GM23338 (cell line): ENCODE results near the gene ARHGEF10L. TPM values are rescaled to one million over a fixed set of nuclear protein-coding genes. Genes with fewer than 3 reads are reported as not detected.

Source experiments
- ATAC-seq: fragments of 200-7000 bp; cut with Tn5 transposase; 3 replicates; pipeline ENCODE4 v1.9.1; 2020
- DNase-seq: peaks from one replicate; pipeline ENCODE4 v3.0.0-alpha.2; 2015; ENCODE audit warnings: low spot score
- H2AFZ ChIP-seq: fragments of 200-600 bp; sonication (generic); 2 replicates; pipeline ENCODE4 v1.8.0; 2016; ENCODE audit warnings: antibody characterized with exemption, mild to moderate bottlenecking, moderate library complexity
- H3F3A ChIP-seq: fragments of 200-600 bp; sonication (generic); replicated peaks from 2 replicates; pipeline ENCODE4 v1.8.0; 2017; ENCODE audit warnings: antibody characterized with exemption, mixed run types, low read depth
- H3K27ac ChIP-seq: fragments of 200-600 bp; sonication (generic); 2 replicates; pipeline ENCODE4 v1.6.1; 2016; ENCODE audit warnings: low read depth
- H3K27me3 ChIP-seq: fragments of 200-600 bp; sonication (generic); 2 replicates; pipeline ENCODE4 v1.8.0; 2016; ENCODE audit warnings: mild to moderate bottlenecking, mixed run types, moderate library complexity; ENCODE audit not compliant: insufficient read depth
- H3K36me3 ChIP-seq: fragments of 200-600 bp; sonication (generic); 2 replicates; pipeline ENCODE4 v1.8.0; 2016; ENCODE audit warnings: mild to moderate bottlenecking; ENCODE audit not compliant: insufficient read depth
- H3K4me1 ChIP-seq: fragments of 200-600 bp; sonication (generic); 2 replicates; pipeline ENCODE4 v1.8.0; 2016; ENCODE audit warnings: mild to moderate bottlenecking, moderate library complexity; ENCODE audit not compliant: insufficient read depth
- H3K4me2 ChIP-seq: fragments of 200-600 bp; sonication (generic); 2 replicates; pipeline ENCODE4 v1.7.1; 2017; ENCODE audit warnings: mixed run types
- H3K4me3 ChIP-seq: fragments of 200-600 bp; sonication (generic); 2 replicates; pipeline ENCODE4 v1.6.1; 2016; ENCODE audit warnings: mixed run types
- H3K79me2 ChIP-seq: fragments of 200-600 bp; sonication (generic); replicated peaks from 2 replicates; pipeline ENCODE4 v1.8.0; 2017; ENCODE audit warnings: mild to moderate bottlenecking; ENCODE audit not compliant: insufficient read depth
- H3K9me2 ChIP-seq: fragments of 200-600 bp; sonication (generic); 2 replicates; pipeline ENCODE4 v1.8.0; 2017; ENCODE audit not compliant: insufficient read depth
- H4K20me1 ChIP-seq: fragments of 200-600 bp; sonication (generic); replicated peaks from 2 replicates; pipeline ENCODE4 v1.8.0; 2017; ENCODE audit warnings: mild to moderate bottlenecking; ENCODE audit not compliant: insufficient read depth
- H3K27ac Mint-ChIP-seq: 2 replicates; pipeline ENCODE4 v1.8.0; 2020; ENCODE audit warnings: inconsistent platforms, mild to moderate bottlenecking, moderate library complexity, mixed read lengths
- H3K27me3 Mint-ChIP-seq: 3 replicates; pipeline ENCODE4 v1.8.0; 2022; ENCODE audit warnings: low read depth, mild to moderate bottlenecking, moderate library complexity, mixed read lengths, inconsistent platforms; ENCODE audit not compliant: insufficient read depth, poor library complexity
- H3K36me3 Mint-ChIP-seq: 3 replicates; pipeline ENCODE4 v1.8.0; 2021; ENCODE audit warnings: low read depth, mild to moderate bottlenecking, inconsistent platforms, moderate library complexity, mixed read lengths
- H3K4me1 Mint-ChIP-seq: 3 replicates; pipeline ENCODE4 v1.8.0; 2020; ENCODE audit warnings: mild to moderate bottlenecking, inconsistent platforms, mixed read lengths
- H3K4me3 Mint-ChIP-seq: 3 replicates; pipeline ENCODE4 v1.8.0; 2021; ENCODE audit warnings: moderate library complexity, mild to moderate bottlenecking, inconsistent platforms, mixed read lengths
- H3K9me3 Mint-ChIP-seq: 3 replicates; pipeline ENCODE4 v1.8.0; 2020; ENCODE audit warnings: moderate library complexity, mild to moderate bottlenecking, inconsistent platforms, mixed read lengths
- CREB1 ChIP-seq: fragments of 250-450 bp; sonication (Bioruptor Pico); IDR thresholded peaks from 2 replicates; pipeline ENCODE4 v1.5.0; 2020; ENCODE audit warnings: low read depth, mild to moderate bottlenecking, moderate library complexity
- CTCF ChIP-seq, 2 experiments: fragments of 200-600 bp in 1 of 2; sonication (generic) in 1 of 2; conservative IDR thresholded peaks; 2 replicates each; pipeline versions ENCODE4 v1.5.1 to v1.6.1; 2016 to 2017; ENCODE audit warnings: antibody characterized with exemption in 2 of 2, low read depth in 2 of 2, mild to moderate bottlenecking in 2 of 2, moderate library complexity in 1 of 2
- ETS1 ChIP-seq: IDR thresholded peaks from 2 replicates; pipeline ENCODE4 v1.6.1; 2016; ENCODE audit warnings: antibody characterized with exemption
- EZH2 ChIP-seq: fragments of 200-600 bp; sonication (generic); IDR thresholded peaks from one replicate; pipeline ENCODE4 v1.8.0; 2017; ENCODE audit warnings: antibody characterized with exemption, mild to moderate bottlenecking, low read depth; ENCODE audit not compliant: unreplicated experiment
- JUNB ChIP-seq: IDR thresholded peaks from one replicate; pipeline ENCODE4 v1.6.1; 2016; ENCODE audit warnings: antibody characterized with exemption; ENCODE audit not compliant: unreplicated experiment
- POLR2AphosphoS5 ChIP-seq: IDR thresholded peaks from 2 replicates; pipeline ENCODE4 v1.6.1; 2016; ENCODE audit warnings: antibody characterized with exemption, low read depth
- REST ChIP-seq: IDR thresholded peaks from one replicate; pipeline ENCODE4 v1.6.1; 2018; ENCODE audit warnings: antibody characterized with exemption; ENCODE audit not compliant: unreplicated experiment
- ZNF331 ChIP-seq: fragments of 250-450 bp; sonication (Bioruptor Pico); IDR thresholded peaks from 2 replicates; pipeline ENCODE4 v1.5.0; 2020; ENCODE audit warnings: low read depth, mild to moderate bottlenecking, moderate library complexity
- polyA plus RNA-seq: library from polyadenylated mRNA; unstranded; fragments of >200 nt; fragmentation: Nextera tagmentation; extraction: Ambion mirVana; gene quantifications from 2 replicates; pipeline ENCODE4 v1.2.1, GENCODE V29; 2016
- total RNA-seq: library from RNA; depleted of rRNA; stranded (reverse); fragments of >200 nt; shearing (Covaris generic); gene quantifications from 2 replicates; pipeline ENCODE4 v1.2.3, GENCODE V29; 2014

The ARHGEF10L gene
- total and polyA plus RNA-seq, 2 experiments from 2014 or later = 12.1 to 46.8 TPM

- peak overlapping the region; percentile 34 for H3K4me2 ChIP-seq
- no peak overlapping the region; the same call in 1 of the 2 replicates for H3K27ac ChIP-seq
- H3K79me2 ChIP-seq = peaks cover 97% of the 10 kb centered on the region
- no peak overlapping the region for H2AFZ ChIP-seq
- TF ChIP-seq POLR2AphosphoS5 (no peak), JUNB (no peak), REST (no peak), CREB1 (CRISPR knock-in tag) (no peak), ZNF331 (CRISPR knock-in tag) (no peak), CTCF (conservative IDR thresholded peaks at IDR 0.05; ENCODE audit: low read depth in 2 of 2) (no peak), ETS1 (no peak)
- H3K27me3 Mint-ChIP-seq = peaks cover 9% of the 10 kb centered on the region
- no peaks in the 10 kb centered on the region for H3K9me3 Mint-ChIP-seq
- no peak overlapping the region; the same call in 2 of the 3 replicates for H3K4me3 Mint-ChIP-seq
- DNase-seq = no peak
- peaks cover 83% of the 10 kb centered on the region for H3K4me1 Mint-ChIP-seq
- H3K4me1 ChIP-seq = peaks cover 63% of the 10 kb centered on the region
- H3K27me3 ChIP-seq = no peaks in the 10 kb centered on the region
- no peaks in the 10 kb centered on the region for H3K9me2 ChIP-seq
- no peaks in the 10 kb centered on the region; the same call in 1 of the 2 replicates for H4K20me1 ChIP-seq
- H3K36me3 Mint-ChIP-seq = peaks cover 10% of the 10 kb centered on the region; the same call in 1 of the 3 replicates
- peak; percentile 21; the same call in 2 of the 3 replicates for ATAC-seq
- no peaks in the 10 kb centered on the region for H3K36me3 ChIP-seq
- H3K27ac Mint-ChIP-seq = 0 out of 2 replicates have a peak overlapping the region, but pooled peaks have one; percentile 62
- H3F3A ChIP-seq = peaks cover 7% of the 10 kb centered on the region
- no peak overlapping the region for H3K4me3 ChIP-seq
These were observed 19.0 kb downstream of the ARHGEF10L start for GRCh38 chr1:17558541-17558940.

GRCh38 chr1:17558954-17559614 is 19.6 kb downstream of the ARHGEF10L start:
- H3K4me1 Mint-ChIP-seq = peaks cover 82% of the 10 kb centered on the region
- H2AFZ ChIP-seq = no peak overlapping the region
- no peaks in the 10 kb centered on the region for H3K36me3 ChIP-seq
- no peaks in the 10 kb centered on the region for H3K27me3 ChIP-seq
- no peaks in the 10 kb centered on the region for H3K9me3 Mint-ChIP-seq
- no peak for ATAC-seq
- H3K79me2 ChIP-seq = peaks cover 97% of the 10 kb centered on the region
- no peak overlapping the region; the same call in 2 of the 3 replicates for H3K4me3 Mint-ChIP-seq
- no peak overlapping the region for H3K4me3 ChIP-seq
- peak overlapping the region; percentile 55; the same call in 1 of the 2 replicates for H3K27ac ChIP-seq
- H3K36me3 Mint-ChIP-seq = peaks cover 10% of the 10 kb centered on the region; the same call in 1 of the 3 replicates
- H4K20me1 ChIP-seq = no peaks in the 10 kb centered on the region; the same call in 1 of the 2 replicates
- H3F3A ChIP-seq = peaks cover 10% of the 10 kb centered on the region
- peak overlapping the region; percentile 62 for H3K27ac Mint-ChIP-seq
- peak overlapping the region; percentile 34 for H3K4me2 ChIP-seq
- peaks cover 57% of the 10 kb centered on the region for H3K4me1 ChIP-seq
- no peaks in the 10 kb centered on the region for H3K9me2 ChIP-seq
- DNase-seq = no peak
- H3K27me3 Mint-ChIP-seq = peaks cover 10% of the 10 kb centered on the region
- TF ChIP-seq EZH2 = no peak
- TF ChIP-seq REST = no peak
- no peak for TF ChIP-seq ETS1
- no peak for TF ChIP-seq JUNB
- TF ChIP-seq ZNF331 (CRISPR knock-in tag) = no peak
